Naive B cell (primary cell): Measurements from ENCODE around the gene SYNGR3. TPM values are rescaled to one million over a fixed set of nuclear protein-coding genes. Genes with fewer than 3 reads are reported as not detected.

ENCODE experiments used
- ATAC-seq, 2 donors: fragments of 150-1000 bp; cut with Tn5 transposase; 2 replicates each; pipeline ENCODE4 v1.10.0; 2021; ENCODE audit warnings: low read depth in 2 of 2, mild to moderate bottlenecking in 2 of 2, moderate library complexity in 2 of 2
- DNase-seq: peaks from one replicate; pipeline ENCODE4 v3.0.0; 2022
- H3K27ac Mint-ChIP-seq, 6 donors: one replicate each; pipeline ENCODE4 v1.8.0; 2020 to 2022; ENCODE audit warnings: mild to moderate bottlenecking in 6 of 6, mixed read lengths in 6 of 6, moderate library complexity in 5 of 6, inconsistent platforms in 2 of 6
- H3K27me3 Mint-ChIP-seq, 3 donors: one replicate each; pipeline ENCODE4 v1.8.0; 2021 to 2022; ENCODE audit warnings: mixed read lengths in 3 of 3, mild to moderate bottlenecking in 1 of 3
- H3K36me3 Mint-ChIP-seq, 2 donors: one replicate each; pipeline ENCODE4 v1.8.0; 2020 to 2022; ENCODE audit warnings: mixed read lengths in 2 of 2, inconsistent platforms in 1 of 2, mild to moderate bottlenecking in 1 of 2
- H3K4me1 Mint-ChIP-seq, 3 donors: one replicate each; pipeline ENCODE4 v1.8.0; 2020 to 2022; ENCODE audit warnings: mixed read lengths in 3 of 3, inconsistent platforms in 1 of 3, mild to moderate bottlenecking in 1 of 3, moderate library complexity in 1 of 3
- H3K4me3 Mint-ChIP-seq, 8 donors: one replicate each; pipeline ENCODE4 v1.8.0; 2020 to 2022; ENCODE audit warnings: mild to moderate bottlenecking in 8 of 8, mixed read lengths in 8 of 8, moderate library complexity in 8 of 8, inconsistent platforms in 2 of 8
- H3K9me3 Mint-ChIP-seq, 7 donors: one replicate each; pipeline ENCODE4 v1.8.0; 2020 to 2022; ENCODE audit warnings: mixed read lengths in 7 of 7, mild to moderate bottlenecking in 5 of 7, inconsistent platforms in 2 of 7, moderate library complexity in 1 of 7
- polyA plus RNA-seq, 6 donors: library from polyadenylated mRNA; unstranded; fragments of 300-500 nt; fragmentation: Illumina TruSeq; gene quantifications; one replicate each; pipeline ENCODE4 v1.2.3, GENCODE V29; 2021; ENCODE audit warnings: low read depth in 6 of 6

Gene SYNGR3
- polyA plus RNA-seq, 6 donors from 2014 or later: 1.5 to 4.1 (median 2.8) TPM; not detected in 1

DNA sequence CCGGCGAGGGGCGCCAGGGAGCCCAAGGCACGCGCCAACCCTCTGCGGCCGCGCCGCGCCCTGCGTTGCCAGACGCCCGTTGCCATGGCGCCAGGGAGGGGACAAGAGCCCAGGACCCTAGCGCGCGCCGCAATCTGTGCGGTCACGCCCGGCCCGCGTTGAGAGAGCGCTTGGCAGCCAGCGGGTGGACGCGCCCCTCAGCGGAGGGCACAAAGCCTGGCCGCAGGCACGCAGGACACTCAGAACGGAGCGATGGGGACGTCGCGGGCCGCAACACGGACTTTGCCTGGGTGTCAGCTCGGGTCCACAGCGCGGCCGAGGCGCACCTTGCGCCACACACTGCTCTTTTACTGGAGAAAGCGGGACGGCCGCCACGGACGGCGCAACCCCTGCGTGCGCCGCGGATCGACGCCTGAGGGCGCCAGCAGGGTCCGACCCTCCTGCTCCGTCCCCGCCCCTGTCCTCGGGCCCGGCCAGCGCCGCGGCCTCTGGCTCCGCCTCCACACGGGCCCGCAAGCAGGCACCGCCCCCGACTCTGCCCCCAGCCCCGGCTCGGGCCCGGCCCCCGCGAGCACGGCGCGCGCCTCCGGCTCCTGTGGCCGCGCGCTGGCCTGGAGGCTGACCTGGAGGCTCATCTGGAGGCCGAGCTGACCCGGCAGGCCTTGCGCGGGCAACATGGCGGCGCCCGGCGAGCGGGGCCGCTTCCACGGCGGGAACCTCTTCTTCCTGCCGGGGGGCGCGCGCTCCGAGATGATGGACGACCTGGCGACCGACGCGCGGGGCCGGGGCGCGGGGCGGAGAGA is 6.0 kb upstream of the SYNGR3 start, which contains the start of gene GFER:
TSS of gene GFER (plus strand) at position 650 of the 803 bp plus-strand sequence. CDS start at position 676, 26 bp downstream.
- ATAC-seq: peak; percentile 71 to 72
- Mint-ChIP-seq H3K9me3 (peaks cover 0 to 2% (median 0%) of the 10 kb centered on the region in 7 donors), H3K4me3 (peak within 1 kb of the TSS; percentile 74 to 90 (median 84)), H3K27ac (peak within 1 kb of the TSS in 4 of 6 donors; percentile 63 to 82 (median 76)), H3K36me3 (no peaks in the 10 kb centered on the region), H3K4me1 (peaks cover 19 to 27% (median 24%) of the 10 kb centered on the region in 3 donors), H3K27me3 (peaks cover 12 to 32% (median 23%) of the 10 kb centered on the region in 3 donors)
- peak; percentile 72 for DNase-seq

DNA sequence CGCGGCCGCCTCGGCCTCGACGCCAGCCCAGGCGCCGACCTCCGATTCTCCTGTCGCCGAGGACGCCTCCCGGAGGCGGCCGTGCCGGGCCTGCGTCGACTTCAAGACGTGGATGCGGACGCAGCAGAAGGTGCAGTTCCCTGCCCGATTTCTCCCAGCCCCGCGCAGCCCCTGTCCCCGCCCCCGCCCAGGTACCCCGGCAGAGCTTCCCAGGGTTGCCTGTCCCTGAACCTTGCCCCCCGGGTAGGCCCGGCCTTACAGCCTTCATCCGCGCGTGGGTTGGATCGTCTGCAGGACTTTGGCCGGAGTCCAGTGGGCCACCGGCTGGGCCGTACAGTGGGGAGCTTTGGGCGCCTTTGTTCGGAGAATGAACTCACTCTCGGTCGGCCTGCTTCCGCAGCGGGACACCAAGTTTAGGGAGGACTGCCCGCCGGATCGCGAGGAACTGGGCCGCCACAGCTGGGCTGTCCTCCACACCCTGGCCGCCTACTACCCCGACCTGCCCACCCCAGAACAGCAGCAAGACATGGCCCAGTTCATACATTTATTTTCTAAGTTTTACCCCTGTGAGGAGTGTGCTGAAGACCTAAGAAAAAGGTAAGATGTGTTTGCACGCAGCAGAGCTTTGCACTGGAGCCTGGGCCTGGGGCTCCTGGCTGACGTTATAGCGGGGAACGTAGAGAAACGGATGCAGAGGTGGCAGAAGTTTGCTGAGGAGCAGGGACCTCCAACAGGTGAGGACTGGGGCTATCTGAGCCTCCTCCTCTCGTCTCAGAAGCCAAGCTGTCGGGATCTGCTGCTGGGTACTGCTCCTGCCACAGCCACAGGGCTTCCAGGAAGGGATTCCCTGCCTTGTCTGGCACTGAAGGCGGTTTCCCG is 5.2 kb upstream of the SYNGR3 start:
- H3K9me3 Mint-ChIP-seq: peaks cover 0 to 2% (median 0%) of the 10 kb centered on the region in 7 donors
- H3K4me1 Mint-ChIP-seq: peaks cover 23 to 32% (median 31%) of the 10 kb centered on the region in 3 donors
- no peak for DNase-seq
- ATAC-seq: peak; percentile 31 to 32
- H3K4me3 Mint-ChIP-seq: peak overlapping the region; percentile 74 to 90 (median 82)
- peaks cover 12 to 31% (median 23%) of the 10 kb centered on the region in 3 donors for H3K27me3 Mint-ChIP-seq
- H3K36me3 Mint-ChIP-seq: no peaks in the 10 kb centered on the region
- peak overlapping the region in 3 of 6 donors; percentile 20 to 82 (median 70) for H3K27ac Mint-ChIP-seq

DNA sequence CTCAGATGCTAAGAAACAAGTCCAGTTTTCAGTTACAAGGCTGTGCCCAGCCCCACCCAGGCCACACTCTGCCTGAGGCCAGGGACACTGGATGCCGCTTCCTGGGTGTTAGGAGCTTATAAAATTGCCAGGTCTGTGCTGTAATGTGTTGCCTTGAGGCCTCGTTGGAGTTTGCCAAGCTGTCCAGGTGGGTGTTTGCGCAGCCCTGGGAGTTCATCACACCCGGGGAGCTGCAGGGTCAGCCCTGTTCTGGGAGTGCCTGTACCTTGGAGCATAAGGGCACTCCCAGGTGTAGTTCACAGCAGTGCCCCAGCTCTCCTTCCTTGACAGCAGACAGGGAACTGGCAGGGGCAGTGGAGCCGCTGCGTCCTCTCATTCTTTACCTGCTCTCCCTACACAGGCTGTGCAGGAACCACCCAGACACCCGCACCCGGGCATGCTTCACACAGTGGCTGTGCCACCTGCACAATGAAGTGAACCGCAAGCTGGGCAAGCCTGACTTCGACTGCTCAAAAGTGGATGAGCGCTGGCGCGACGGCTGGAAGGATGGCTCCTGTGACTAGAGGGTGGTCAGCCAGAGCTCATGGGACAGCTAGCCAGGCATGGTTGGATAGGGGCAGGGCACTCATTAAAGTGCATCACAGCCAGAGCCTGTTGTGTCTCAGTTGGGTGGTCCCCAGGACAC is 4.2 kb upstream of the SYNGR3 start:
- H3K4me3 Mint-ChIP-seq: peak overlapping the region; percentile 74 to 90 (median 82)
- H3K27ac Mint-ChIP-seq: no peak overlapping the region
- peaks cover 0 to 2% (median 0%) of the 10 kb centered on the region in 7 donors for H3K9me3 Mint-ChIP-seq
- ATAC-seq (no peak), DNase-seq (no peak)
- H3K4me1 Mint-ChIP-seq: peaks cover 23 to 34% (median 31%) of the 10 kb centered on the region in 3 donors
- H3K27me3 Mint-ChIP-seq: peaks cover 12 to 26% (median 23%) of the 10 kb centered on the region in 3 donors
- no peaks in the 10 kb centered on the region for H3K36me3 Mint-ChIP-seq

DNA sequence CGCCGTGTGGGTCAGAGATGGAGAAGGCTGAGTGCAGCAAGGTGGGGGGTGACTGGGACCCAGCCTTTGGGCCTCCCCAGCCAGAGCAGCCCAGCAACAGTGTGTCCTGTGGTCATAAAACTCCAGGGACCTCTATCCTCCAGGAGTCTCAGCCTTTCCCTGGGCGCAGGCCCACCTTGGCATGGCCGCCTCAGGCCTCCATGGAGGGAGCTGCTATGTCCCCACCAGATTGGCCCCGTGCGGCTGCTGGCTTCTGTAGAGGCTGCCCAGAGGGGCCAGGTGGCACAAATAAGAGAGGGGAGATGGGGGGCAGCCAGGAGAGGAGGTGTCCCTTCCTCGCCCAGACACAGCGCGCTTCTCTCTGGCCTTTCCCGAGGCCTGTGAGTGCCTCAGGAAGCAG is 2.6 kb upstream of the SYNGR3 start:
- no peak for DNase-seq
- Mint-ChIP-seq H3K27ac (peak overlapping the region in 2 of 6 donors; percentile 46 to 83), H3K9me3 (peaks cover 0 to 2% (median 0%) of the 10 kb centered on the region in 7 donors), H3K27me3 (peaks cover 8 to 10% (median 10%) of the 10 kb centered on the region in 3 donors), H3K4me1 (peaks cover 31 to 39% (median 38%) of the 10 kb centered on the region in 3 donors), H3K4me3 (peak overlapping the region in 3 of 8 donors; percentile 59 to 79 (median 60)), H3K36me3 (no peaks in the 10 kb centered on the region)
- ATAC-seq: no peak

- ATAC-seq: no peak
- Mint-ChIP-seq H3K36me3 (no peaks in the 10 kb centered on the region), H3K27ac (peak overlapping the region in 2 of 6 donors; percentile 87 to 94), H3K4me3 (peak overlapping the region in 3 of 8 donors; percentile 33 to 82 (median 82)), H3K9me3 (no peaks in the 10 kb centered on the region), H3K27me3 (no peaks in the 10 kb centered on the region), H3K4me1 (peaks cover 29 to 36% (median 35%) of the 10 kb centered on the region in 3 donors)
- DNase-seq: no peak
Measured at GRCh38 chr16:1990101-1990350, 256 bp downstream of the SYNGR3 start.

GRCh38 chr16:1990351-1991134 is 773 bp downstream of the SYNGR3 start:
- Mint-ChIP-seq H3K4me1 (peaks cover 29 to 36% (median 31%) of the 10 kb centered on the region in 3 donors), H3K4me3 (peak overlapping the region; percentile 81 to 92 (median 85))
- peak; percentile 62 for DNase-seq

DNA sequence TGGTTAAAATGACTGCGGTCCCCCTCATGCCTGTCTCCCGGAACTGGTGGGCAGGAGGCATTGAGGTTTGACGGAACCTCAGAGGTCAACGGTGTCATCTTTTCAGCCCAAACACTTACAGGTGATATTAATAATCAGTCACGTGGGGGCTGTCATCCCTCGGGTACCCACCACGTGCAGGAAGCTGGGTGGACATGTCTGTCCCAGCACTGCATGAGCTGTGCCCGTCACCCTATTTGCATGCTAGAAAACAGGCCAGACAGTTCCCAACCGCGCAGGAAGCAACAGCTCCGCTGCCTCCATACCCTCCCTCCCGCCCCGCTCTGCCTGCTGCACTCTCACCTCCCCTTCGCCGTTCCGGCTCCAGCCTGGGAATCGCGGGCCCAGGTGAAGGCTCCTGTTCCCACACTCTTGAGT is 1.4 kb downstream of the SYNGR3 start:
- peak; percentile 40 to 68 for ATAC-seq
- peak; percentile 79 for DNase-seq
- peak overlapping the region; percentile 81 to 92 (median 85) for H3K4me3 Mint-ChIP-seq
- H3K27me3 Mint-ChIP-seq: no peaks in the 10 kb centered on the region
- H3K27ac Mint-ChIP-seq: peak overlapping the region; percentile 87 to 98 (median 96)
- no peaks in the 10 kb centered on the region for H3K36me3 Mint-ChIP-seq
- H3K4me1 Mint-ChIP-seq: peaks cover 29 to 35% (median 31%) of the 10 kb centered on the region in 3 donors
- no peaks in the 10 kb centered on the region for H3K9me3 Mint-ChIP-seq

More at GRCh38 chr16:1990351-1991134, 773 bp downstream of the SYNGR3 start:
- Mint-ChIP-seq H3K36me3 (no peaks in the 10 kb centered on the region), H3K27me3 (no peaks in the 10 kb centered on the region), H3K9me3 (no peaks in the 10 kb centered on the region), H3K27ac (peak overlapping the region; percentile 87 to 98 (median 96))
- ATAC-seq: peak; percentile 13 to 15

- peak; percentile 31 for DNase-seq
- H3K4me3 Mint-ChIP-seq: peak overlapping the region; percentile 81 to 92 (median 85)
- no peaks in the 10 kb centered on the region for H3K9me3 Mint-ChIP-seq
Measured at GRCh38 chr16:1991588-1991947, 1.8 kb downstream of the SYNGR3 start.

DNA sequence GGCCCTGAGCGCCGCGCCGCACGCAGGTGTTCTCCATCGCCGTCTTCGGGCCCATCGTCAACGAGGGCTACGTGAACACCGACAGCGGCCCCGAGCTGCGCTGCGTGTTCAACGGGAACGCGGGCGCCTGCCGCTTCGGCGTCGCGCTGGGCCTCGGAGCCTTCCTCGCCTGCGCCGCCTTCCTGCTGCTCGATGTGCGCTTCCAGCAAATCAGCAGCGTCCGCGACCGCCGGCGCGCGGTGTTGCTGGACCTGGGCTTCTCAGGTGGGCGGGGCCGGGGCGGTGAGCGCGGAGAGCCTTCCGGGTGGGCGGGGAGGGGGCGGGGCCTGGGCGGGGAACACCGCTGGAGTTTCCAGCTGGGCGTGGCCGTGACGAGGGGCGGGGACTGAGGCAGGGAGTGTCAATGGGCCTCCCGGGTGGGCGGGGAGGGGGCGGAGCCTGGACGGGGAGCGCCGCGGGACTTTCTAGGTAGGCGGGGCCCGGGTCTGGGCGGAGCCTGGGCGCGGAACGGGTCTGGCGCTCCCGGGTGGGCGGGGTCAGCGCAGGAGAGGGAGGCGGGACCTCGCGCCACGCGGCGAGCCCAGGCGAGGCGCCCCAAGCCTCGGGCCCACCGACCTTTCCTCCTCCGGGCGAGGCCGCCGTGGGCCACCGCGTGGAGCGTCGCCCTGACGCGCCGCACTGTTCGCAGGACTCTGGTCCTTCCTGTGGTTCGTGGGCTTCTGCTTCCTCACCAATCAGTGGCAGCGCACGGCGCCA is 2.4 kb downstream of the SYNGR3 start:
- DNase-seq: peak; percentile 90
- Mint-ChIP-seq H3K36me3 (no peaks in the 10 kb centered on the region), H3K4me3 (peak overlapping the region; percentile 56 to 92 (median 84)), H3K9me3 (no peaks in the 10 kb centered on the region), H3K4me1 (peaks cover 23 to 31% (median 26%) of the 10 kb centered on the region in 3 donors), H3K27me3 (no peaks in the 10 kb centered on the region), H3K27ac (peak overlapping the region in 5 of 6 donors; percentile 41 to 98 (median 95))
- peak; percentile 62 to 67 for ATAC-seq

More at GRCh38 chr16:1991588-1991947, 1.8 kb downstream of the SYNGR3 start:
- Mint-ChIP-seq H3K36me3 (no peaks in the 10 kb centered on the region), H3K27ac (peak overlapping the region; percentile 41 to 98 (median 96)), H3K27me3 (no peaks in the 10 kb centered on the region), H3K4me1 (peaks cover 28 to 31% (median 30%) of the 10 kb centered on the region in 3 donors)
- no peak for ATAC-seq

DNA sequence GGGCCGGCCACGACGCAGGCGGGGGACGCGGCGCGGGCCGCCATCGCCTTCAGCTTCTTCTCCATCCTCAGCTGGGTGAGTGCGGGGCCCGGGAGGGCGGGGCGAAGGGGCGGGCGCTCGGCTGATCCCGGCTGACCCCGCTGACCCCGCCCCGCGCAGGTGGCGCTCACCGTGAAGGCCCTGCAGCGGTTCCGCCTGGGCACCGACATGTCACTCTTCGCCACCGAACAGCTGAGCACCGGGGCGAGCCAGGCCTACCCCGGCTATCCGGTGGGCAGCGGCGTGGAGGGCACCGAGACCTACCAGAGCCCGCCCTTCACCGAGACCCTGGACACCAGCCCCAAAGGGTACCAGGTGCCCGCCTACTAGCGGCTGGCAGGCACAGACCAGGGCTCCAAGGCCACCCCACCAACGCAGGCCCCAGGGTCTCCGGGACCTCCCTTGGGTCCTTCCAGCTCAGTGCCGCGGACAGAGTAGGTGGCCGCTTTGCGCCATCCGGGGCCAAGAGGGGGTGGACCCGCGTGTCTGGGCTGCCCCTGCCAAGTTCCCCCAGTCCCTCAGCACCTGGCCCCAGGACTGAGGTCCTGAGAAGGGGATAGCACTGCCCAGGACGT is 3.0 kb downstream of the SYNGR3 start:
- no peaks in the 10 kb centered on the region for H3K9me3 Mint-ChIP-seq
- peak overlapping the region in 2 of 6 donors; percentile 17 to 60 for H3K27ac Mint-ChIP-seq
- no peak for ATAC-seq
- peaks cover 19 to 31% (median 26%) of the 10 kb centered on the region in 3 donors for H3K4me1 Mint-ChIP-seq
- H3K4me3 Mint-ChIP-seq: no peak overlapping the region
- no peak for DNase-seq
- H3K36me3 Mint-ChIP-seq: no peaks in the 10 kb centered on the region
- no peaks in the 10 kb centered on the region for H3K27me3 Mint-ChIP-seq

DNA sequence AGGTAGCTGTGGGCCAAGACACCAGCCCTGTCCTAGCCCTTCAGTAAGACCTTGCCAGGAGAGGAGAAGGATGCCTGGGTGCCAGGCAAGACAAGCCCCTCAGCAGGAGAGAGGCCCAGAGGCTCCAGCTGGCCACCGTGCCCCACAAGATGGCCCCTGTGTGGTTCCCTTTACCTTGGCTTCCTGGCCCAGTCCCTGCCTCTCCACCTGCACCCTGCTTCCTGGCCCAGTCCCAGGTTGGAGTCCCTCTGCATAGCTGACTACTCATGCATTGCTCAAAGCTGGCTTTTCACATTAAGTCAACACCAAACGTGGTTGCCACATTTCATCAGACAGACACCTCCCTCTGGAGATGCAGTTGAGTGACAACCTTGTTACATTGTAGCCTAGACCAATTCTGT is 4.0 kb downstream of the SYNGR3 start:
- no peaks in the 10 kb centered on the region for H3K36me3 Mint-ChIP-seq
- no peaks in the 10 kb centered on the region for H3K9me3 Mint-ChIP-seq
- peak overlapping the region in 2 of 8 donors; percentile 57 to 72 for H3K4me3 Mint-ChIP-seq
- no peak for DNase-seq
- H3K4me1 Mint-ChIP-seq: peaks cover 18 to 28% (median 22%) of the 10 kb centered on the region in 3 donors
- ATAC-seq: no peak
- H3K27ac Mint-ChIP-seq: peak overlapping the region in 5 of 6 donors; percentile 17 to 94 (median 88)
- H3K27me3 Mint-ChIP-seq: no peaks in the 10 kb centered on the region
